Right lobe of liver (tissue), 6 donors: ENCODE measurements around the gene CSF1R. TPM values are rescaled to one million over a fixed set of nuclear protein-coding genes. Genes with fewer than 3 reads are reported as not detected.
A peak's percentile ranks its signal among the peaks of the same experiment; 100 is the strongest.

ENCODE experiments used
- ATAC-seq, 4 donors: fragments of 200-7000 bp; cut with Tn5 transposase; one replicate each; pipeline ENCODE4 v1.9.1; 2020; ENCODE audit warnings: mild to moderate bottlenecking in 4 of 4, moderate library complexity in 4 of 4
- DNase-seq, 3 donors: peaks; one replicate each; pipeline ENCODE4 v3.0.0-alpha.2; 2020
- H3K27ac ChIP-seq, 3 donors: fragments of 200-600 bp; one replicate each; pipeline ENCODE4 v1.8.0; 2022
- H3K27me3 ChIP-seq, 2 donors: fragments of 200-600 bp; one replicate each; pipeline ENCODE4 v1.8.0; 2022
- H3K36me3 ChIP-seq, 4 donors: fragments of 200-600 bp; sonication (generic) in 1 of 4; one replicate each; pipeline versions ENCODE4 v1.5.1 to v1.8.0; 2017 to 2022; ENCODE audit warnings: control low read depth in 1 of 4
- H3K4me1 ChIP-seq, 4 donors: fragments of 200-600 bp; sonication (generic) in 1 of 4; one replicate each; pipeline versions ENCODE4 v1.5.1 to v1.8.0; 2017 to 2022; ENCODE audit warnings: control low read depth in 1 of 4
- H3K4me3 ChIP-seq, 3 donors: fragments of 200-600 bp; one replicate each; pipeline ENCODE4 v1.8.0; 2022
- H3K9me3 ChIP-seq, 4 donors: fragments of 200-600 bp; sonication (generic) in 1 of 4; one replicate each; pipeline versions ENCODE4 v1.5.1 to v1.8.0; 2017 to 2022; ENCODE audit warnings: control low read depth in 1 of 4
- POLR2A ChIP-seq: fragments of 450-650 bp; IDR thresholded peaks from one replicate; pipeline ENCODE4 v1.6.1; 2017; ENCODE audit warnings: antibody characterized with exemption, mild to moderate bottlenecking
- WGBS: methylation state at CpG from one replicate; pipeline ENCODE4 v1.1.6; 2018; ENCODE audit warnings: low coverage, low lambda C conversion rate; ENCODE audit not compliant: insufficient coverage; ENCODE audit errors: missing lambda C conversion rate; 5-methylcytosine and 5-hydroxymethylcytosine counted together
- intact Hi-C, 2 donors: fragments of 100-400 bp; cut with DNase I; formaldehyde crosslinking; loops; one replicate each; pipeline versions ENCODE4 v1.11.2 to v1.14.1; 2022
- total RNA-seq, 6 experiments: library from RNA; depleted of rRNA in 2 of 6; stranded (reverse); fragments of >200 nt in 2 of 6; fragmentation: NEBNext Ultra II Directional in 3 of 6; extraction: Animal tissue kit (Norgen Biotek cat#: 25700) in 3 of 6; gene quantifications; one replicate each; pipeline versions ENCODE4 v1.1.0 to v1.2.4, GENCODE V29; 2016 to 2023
- TF ChIP-seq, protein P1 (sequence below), 4 donors: fragments of 200-600 bp in 3 of 4; fragments of 450-650 bp in 1 of 4; IDR thresholded peaks; one replicate each; pipeline versions ENCODE4 v1.5.1 to v1.8.0; 2016 to 2022; ENCODE audit warnings: antibody characterized with exemption in 4 of 4, mild to moderate bottlenecking in 2 of 4
- donor health status: DM: no; HTN: yes; CAD: no.
- donor health status: DM: no; HTN: no; CAD: no.
- donor health status: DM: no; HTN: no; CAD: no.
- donor health status: DM: no; HTN: yes; CAD: no.
- donor health status: DM: no; HTN: yes; CAD: no.

CSF1R gene
- total RNA-seq, 6 experiments from 2014 or later, result 13.0 to 45.1 (median 16.3) TPM

DNA sequence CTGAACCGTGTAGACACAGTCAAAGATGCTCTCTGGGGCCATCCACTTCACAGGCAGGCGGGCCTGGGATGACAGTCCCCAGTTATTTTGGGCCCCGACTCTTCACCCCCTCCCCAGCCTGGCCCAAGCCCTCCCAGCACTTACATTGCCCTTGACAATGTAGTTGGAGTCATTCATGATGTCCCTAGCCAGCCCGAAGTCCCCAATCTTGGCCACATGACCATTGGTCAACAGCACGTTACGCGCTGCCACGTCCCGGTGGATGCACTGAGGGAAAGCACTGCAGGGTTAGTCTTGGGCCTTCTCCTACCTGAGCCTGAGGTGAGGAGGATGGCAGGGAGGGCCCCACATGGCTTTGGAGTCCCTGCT is 30.3 kb downstream of the CSF1R start:
- Histone ChIP-seq H3K4me1 (no peaks in the 10 kb centered on the region), H3K27ac (no peak overlapping the region), H3K9me3 (no peaks in the 10 kb centered on the region), H3K27me3 (no peaks in the 10 kb centered on the region), H3K36me3 (peaks cover 0 to 35% (median 18%) of the 10 kb centered on the region in 4 donors), H3K4me3 (no peak overlapping the region)
- DNase-seq (no peak), ATAC-seq (peak in 1 of 4 donors; percentile 4)
- TF ChIP-seq, protein P1, sequence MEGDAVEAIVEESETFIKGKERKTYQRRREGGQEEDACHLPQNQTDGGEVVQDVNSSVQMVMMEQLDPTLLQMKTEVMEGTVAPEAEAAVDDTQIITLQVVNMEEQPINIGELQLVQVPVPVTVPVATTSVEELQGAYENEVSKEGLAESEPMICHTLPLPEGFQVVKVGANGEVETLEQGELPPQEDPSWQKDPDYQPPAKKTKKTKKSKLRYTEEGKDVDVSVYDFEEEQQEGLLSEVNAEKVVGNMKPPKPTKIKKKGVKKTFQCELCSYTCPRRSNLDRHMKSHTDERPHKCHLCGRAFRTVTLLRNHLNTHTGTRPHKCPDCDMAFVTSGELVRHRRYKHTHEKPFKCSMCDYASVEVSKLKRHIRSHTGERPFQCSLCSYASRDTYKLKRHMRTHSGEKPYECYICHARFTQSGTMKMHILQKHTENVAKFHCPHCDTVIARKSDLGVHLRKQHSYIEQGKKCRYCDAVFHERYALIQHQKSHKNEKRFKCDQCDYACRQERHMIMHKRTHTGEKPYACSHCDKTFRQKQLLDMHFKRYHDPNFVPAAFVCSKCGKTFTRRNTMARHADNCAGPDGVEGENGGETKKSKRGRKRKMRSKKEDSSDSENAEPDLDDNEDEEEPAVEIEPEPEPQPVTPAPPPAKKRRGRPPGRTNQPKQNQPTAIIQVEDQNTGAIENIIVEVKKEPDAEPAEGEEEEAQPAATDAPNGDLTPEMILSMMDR (IDR thresholded peaks at IDR 0.05), result no peak
- no peak for TF ChIP-seq POLR2A
- intact Hi-C loops, result no loop called here
- 100% methylated on average over 1 of the region's 9 CpGs for WGBS

GRCh38 chr5:150055326-150056074 is 30.9 kb downstream of the CSF1R start:
- peak in 1 of 4 donors; percentile 5 for ATAC-seq
- TF ChIP-seq, protein P1 (IDR thresholded peaks at IDR 0.05), result no peak
- TF ChIP-seq POLR2A, result no peak

DNA sequence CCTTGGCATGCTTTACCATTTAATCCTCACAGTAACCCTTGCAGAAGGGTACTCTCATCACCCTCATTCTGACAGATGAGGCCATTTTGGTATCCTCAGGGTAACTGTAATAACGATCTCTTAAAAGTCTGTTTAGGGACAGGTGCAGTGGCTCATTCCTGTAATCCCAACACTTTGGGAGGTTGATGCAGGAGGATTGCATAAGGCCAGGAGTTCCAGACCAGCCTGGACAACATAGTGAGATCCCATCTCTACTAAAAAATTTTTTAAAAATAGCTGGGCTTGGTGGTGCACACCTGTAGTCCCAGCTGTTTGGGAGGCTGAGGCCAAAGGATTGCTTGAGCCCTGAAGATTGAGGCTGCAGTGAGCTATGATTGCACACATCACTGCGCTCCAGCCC is 31.8 kb downstream of the CSF1R start:
- Histone ChIP-seq H3K9me3 (no peaks in the 10 kb centered on the region), H3K36me3 (peaks cover 0 to 50% (median 25%) of the 10 kb centered on the region in 4 donors), H3K4me1 (no peaks in the 10 kb centered on the region), H3K27me3 (no peaks in the 10 kb centered on the region), H3K4me3 (no peak overlapping the region), H3K27ac (no peak overlapping the region)
- no peak for DNase-seq
- ATAC-seq, result no peak
- intact Hi-C loops, result no loop called here
- TF ChIP-seq, protein P1 (IDR thresholded peaks at IDR 0.05), result no peak
- no peak for TF ChIP-seq POLR2A
- WGBS, result 92% methylated on average over 2 of the region's 2 CpGs

More at GRCh38 chr5:150055326-150056074, 30.9 kb downstream of the CSF1R start:
- Histone ChIP-seq H3K4me1 (no peaks in the 10 kb centered on the region), H3K4me3 (no peak overlapping the region), H3K9me3 (no peaks in the 10 kb centered on the region), H3K36me3 (peaks cover 0 to 41% (median 21%) of the 10 kb centered on the region in 4 donors), H3K27ac (no peak overlapping the region), H3K27me3 (no peaks in the 10 kb centered on the region)
- intact Hi-C loops, result no loop called here
- DNase-seq, result no peak
- WGBS, result 80% methylated on average over 5 of the region's 14 CpGs

DNA sequence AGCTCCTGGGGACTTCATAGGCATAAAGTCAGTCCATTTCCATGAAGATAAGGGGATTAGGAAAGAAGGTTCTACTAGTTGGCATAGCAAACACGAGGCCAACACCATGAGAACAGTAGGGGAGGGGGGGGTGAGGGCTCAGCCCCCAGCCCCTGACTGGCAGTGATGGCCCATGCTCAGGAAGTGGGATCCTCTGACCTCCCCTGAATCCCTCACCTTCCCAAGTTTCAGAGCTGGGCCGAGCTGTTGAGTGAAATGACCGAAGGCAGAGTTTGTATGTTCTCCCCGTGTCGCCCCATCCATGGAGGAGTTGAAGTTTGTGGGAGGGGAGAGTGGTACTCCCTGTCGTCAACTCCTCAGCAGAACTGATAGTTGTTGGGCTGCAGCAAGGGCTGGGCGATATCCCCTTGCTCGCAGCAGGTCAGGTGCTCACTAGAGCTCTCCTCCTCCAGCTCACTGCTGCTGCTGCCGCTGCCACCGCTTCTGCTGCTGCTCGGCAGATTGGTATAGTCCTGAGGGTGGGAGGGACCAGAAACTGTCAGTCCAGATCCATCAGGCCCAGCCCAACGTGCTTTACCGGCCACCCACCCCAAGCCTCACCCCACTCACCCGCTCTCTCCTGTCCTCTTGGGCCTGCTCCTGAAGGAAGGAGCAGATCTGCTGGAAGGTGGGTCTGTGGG is 32.5 kb downstream of the CSF1R start:
- WGBS, result 91% methylated on average over 8 of the region's 14 CpGs
- no peak overlapping the region for H3K27ac ChIP-seq
- DNase-seq, result no peak

More for the DNA sequence above, 32.5 kb downstream of the CSF1R start:
- no peak for ATAC-seq
- intact Hi-C loops, result no loop called here
- Histone ChIP-seq H3K9me3 (no peaks in the 10 kb centered on the region), H3K36me3 (peaks cover 0 to 56% (median 27%) of the 10 kb centered on the region in 4 donors), H3K4me1 (no peaks in the 10 kb centered on the region), H3K27me3 (no peaks in the 10 kb centered on the region), H3K4me3 (no peak overlapping the region)
- TF ChIP-seq, protein P1 (IDR thresholded peaks at IDR 0.05), result no peak
- TF ChIP-seq POLR2A, result no peak
